Neuronal stem cell (in vitro differentiated cells): ENCODE results near the gene C13orf46.
A peak's percentile ranks its signal among the peaks of the same experiment; 100 is the strongest.

Experiments
- DNase-seq: peaks from one replicate; pipeline ENCODE4 v3.0.0-alpha.2; 2013; ENCODE audit warnings: low spot score
- H2AFZ ChIP-seq: one replicate; pipeline ENCODE4 v1.6.1; 2013; ENCODE audit warnings: mild to moderate bottlenecking, low read length, inconsistent platforms
- H2AK5ac ChIP-seq: 2 replicates; pipeline ENCODE4 v1.6.1; 2013; ENCODE audit warnings: low read depth, mild to moderate bottlenecking, inconsistent platforms, low read length, moderate library complexity, mixed read lengths
- H2BK120ac ChIP-seq: 2 replicates; pipeline ENCODE4 v1.6.1; 2013; ENCODE audit warnings: low read depth, mild to moderate bottlenecking, inconsistent platforms, low read length, moderate library complexity, mixed read lengths
- H2BK12ac ChIP-seq: one replicate; pipeline ENCODE4 v1.6.1; 2013; ENCODE audit warnings: low read length, inconsistent platforms
- H2BK15ac ChIP-seq: 2 replicates; pipeline ENCODE4 v1.6.1; 2013; ENCODE audit warnings: mild to moderate bottlenecking, low read length, inconsistent platforms, mixed read lengths
- H2BK5ac ChIP-seq: one replicate; pipeline ENCODE4 v1.6.1; 2013; ENCODE audit warnings: inconsistent platforms, mild to moderate bottlenecking, low read length, moderate library complexity
- H3K14ac ChIP-seq: one replicate; pipeline ENCODE4 v1.6.1; 2013; ENCODE audit warnings: low read length, inconsistent platforms
- H3K18ac ChIP-seq: 2 replicates; pipeline ENCODE4 v1.6.1; 2013; ENCODE audit warnings: low read length, inconsistent platforms
- H3K23ac ChIP-seq: 2 replicates; pipeline ENCODE4 v1.6.1; 2013; ENCODE audit warnings: low read depth, mild to moderate bottlenecking, mixed read lengths, low read length, inconsistent platforms; ENCODE audit not compliant: poor library complexity
- H3K27ac ChIP-seq: replicated peaks from 3 replicates; pipeline ENCODE4 v1.5.1; 2013; ENCODE audit warnings: low read length, inconsistent platforms
- H3K27me3 ChIP-seq, 3 experiments: 2 replicates each; pipeline ENCODE4 v1.6.1; 2013; ENCODE audit warnings: low read length in 3 of 3, mild to moderate bottlenecking in 2 of 3, inconsistent platforms in 1 of 3, low read depth in 1 of 3, mixed read lengths in 1 of 3, moderate library complexity in 1 of 3; ENCODE audit not compliant: control insufficient read depth in 3 of 3, insufficient read depth in 3 of 3
- H3K36me3 ChIP-seq, 2 donors: replicated peaks in 1 of 2; 2 replicates each; pipeline ENCODE4 v1.6.1; 2013; ENCODE audit warnings: low read length in 2 of 2; ENCODE audit not compliant: control insufficient read depth in 2 of 2, insufficient read depth in 2 of 2
- H3K4ac ChIP-seq: 2 replicates; pipeline ENCODE4 v1.6.1; 2013; ENCODE audit warnings: inconsistent platforms, mild to moderate bottlenecking, low read length, moderate library complexity
- H3K4me1 ChIP-seq, 2 donors: 1 replicate in 1 of 2; 2 replicates in 1 of 2; pipeline ENCODE4 v1.6.1; 2013; ENCODE audit warnings: low read length in 2 of 2, low read depth in 1 of 2; ENCODE audit not compliant: control insufficient read depth in 2 of 2, insufficient read depth in 1 of 2
- H3K4me2 ChIP-seq: one replicate; pipeline ENCODE4 v1.6.1; 2013; ENCODE audit warnings: mild to moderate bottlenecking, low read length, inconsistent platforms; ENCODE audit not compliant: insufficient read depth, poor library complexity, severe bottlenecking
- H3K4me3 ChIP-seq, 2 donors: 2 replicates each; pipeline ENCODE4 v1.5.1; 2013; ENCODE audit warnings: low read length in 2 of 2, mild to moderate bottlenecking in 2 of 2, inconsistent platforms in 1 of 2, moderate library complexity in 1 of 2
- H3K79me1 ChIP-seq: one replicate; pipeline ENCODE4 v1.6.1; 2013; ENCODE audit warnings: low read depth, mild to moderate bottlenecking, inconsistent platforms, low read length, moderate library complexity
- H3K9ac ChIP-seq: one replicate; pipeline ENCODE4 v1.6.1; 2013; ENCODE audit warnings: mild to moderate bottlenecking, low read depth, low read length, inconsistent platforms; ENCODE audit not compliant: poor library complexity
- H3K9me3 ChIP-seq, 2 donors: replicated peaks in 1 of 2; 2 replicates each; pipeline versions ENCODE3 to v1.6.1; 2013; ENCODE audit warnings: low read length in 2 of 2, mild to moderate bottlenecking in 2 of 2, inconsistent platforms in 1 of 2, low read depth in 1 of 2, mixed read lengths in 1 of 2, moderate library complexity in 1 of 2; ENCODE audit not compliant: control insufficient read depth in 2 of 2, insufficient read depth in 1 of 2
- H4K8ac ChIP-seq: one replicate; pipeline ENCODE4 v1.6.1; 2013; ENCODE audit warnings: low read depth, mild to moderate bottlenecking, inconsistent platforms, low read length, moderate library complexity
- H4K91ac ChIP-seq: one replicate; pipeline ENCODE4 v1.6.1; 2013; ENCODE audit warnings: low read length, low read depth, mild to moderate bottlenecking, inconsistent platforms; ENCODE audit not compliant: poor library complexity
- WGBS, 2 donors: extraction: QIAGEN DNeasy Blood & Tissue Kit; methylation state at CpG; one replicate each; pipeline ENCODE4 v1.1.7; 2013; ENCODE audit warnings: missing lambda C conversion rate in 2 of 2, mixed read lengths in 1 of 2; ENCODE audit not compliant: insufficient read length in 2 of 2, insufficient replicate concordance in 1 of 2; ENCODE audit errors: extremely low coverage in 2 of 2; 5-methylcytosine and 5-hydroxymethylcytosine counted together

C13orf46 gene

GRCh38 chr13:114000151-114001040 is 26.5 kb upstream of the C13orf46 start:
- Histone ChIP-seq H4K91ac (no peak overlapping the region), H3K23ac (peak overlapping the region; percentile 65), H2BK120ac (no peak overlapping the region), H3K4me1 (peaks cover 0 to 2% of the 10 kb centered on the region in 2 donors), H3K79me1 (peaks cover 1% of the 10 kb centered on the region), H2AFZ (no peak overlapping the region), H3K4me3 (no peak overlapping the region), H3K9ac (peak overlapping the region; percentile 44), H3K36me3 (peaks cover 6 to 52% of the 10 kb centered on the region in 2 donors), H3K18ac (no peak overlapping the region), H3K4ac (no peak overlapping the region), H3K9me3 (no peaks in the 10 kb centered on the region), H3K27me3 (no peaks in the 10 kb centered on the region), H3K14ac (peak overlapping the region; percentile 82), H2BK12ac (no peak overlapping the region), H3K27ac (no peak overlapping the region), H2AK5ac (peak overlapping the region; percentile 70), H4K8ac (no peak overlapping the region), H2BK15ac (no peak overlapping the region), H3K4me2 (no peak overlapping the region), H2BK5ac (peak overlapping the region; percentile 39)
- no CpG with 5 or more reads among the region's 26 CpGs for WGBS, 2 donors
- no peak for DNase-seq

GRCh38 chr13:113999618-113999910 is 25.7 kb upstream of the C13orf46 start:
- Histone ChIP-seq H2BK5ac (no peak overlapping the region), H2AK5ac (no peak overlapping the region), H3K9ac (no peak overlapping the region), H3K23ac (no peak overlapping the region), H3K4me1 (peaks cover 0 to 2% of the 10 kb centered on the region in 2 donors), H2BK12ac (no peak overlapping the region), H3K14ac (no peak overlapping the region), H2AFZ (no peak overlapping the region), H3K27ac (no peak overlapping the region), H3K36me3 (peaks cover 6 to 59% of the 10 kb centered on the region in 2 donors), H3K4ac (no peak overlapping the region), H3K27me3 (no peaks in the 10 kb centered on the region), H3K79me1 (peaks cover 1% of the 10 kb centered on the region), H2BK120ac (no peak overlapping the region), H2BK15ac (no peak overlapping the region), H3K9me3 (no peaks in the 10 kb centered on the region), H4K91ac (no peak overlapping the region), H4K8ac (no peak overlapping the region), H3K4me2 (no peak overlapping the region), H3K18ac (no peak overlapping the region), H3K4me3 (no peak overlapping the region)
- no CpG with 5 or more reads among the region's 10 CpGs for WGBS, 2 donors
- DNase-seq, result no peak

- no peak overlapping the region for H3K4ac ChIP-seq
- H3K27ac ChIP-seq, result no peak overlapping the region
- H3K4me2 ChIP-seq, result no peak overlapping the region
- H2BK12ac ChIP-seq, result no peak overlapping the region
- no peak overlapping the region for H3K4me3 ChIP-seq
- no peaks in the 10 kb centered on the region for H3K9me3 ChIP-seq
- H2BK15ac ChIP-seq, result no peak overlapping the region
- no peak overlapping the region for H4K8ac ChIP-seq
- no peaks in the 10 kb centered on the region for H3K27me3 ChIP-seq
- WGBS, 2 donors, result no CpG with 5 or more reads among the region's 42 CpGs
- H2BK5ac ChIP-seq, result no peak overlapping the region
- no peak overlapping the region for H3K23ac ChIP-seq
- H3K14ac ChIP-seq, result no peak overlapping the region
- DNase-seq, result no peak
- peaks cover 1% of the 10 kb centered on the region for H3K79me1 ChIP-seq
- H2AFZ ChIP-seq, result no peak overlapping the region
- H3K4me1 ChIP-seq, result peaks cover 0 to 2% of the 10 kb centered on the region in 2 donors
- no peak overlapping the region for H3K9ac ChIP-seq
- peaks cover 6 to 63% of the 10 kb centered on the region in 2 donors for H3K36me3 ChIP-seq
- no peak overlapping the region for H2AK5ac ChIP-seq
- H3K18ac ChIP-seq, result no peak overlapping the region
- H2BK120ac ChIP-seq, result no peak overlapping the region
- no peak overlapping the region for H4K91ac ChIP-seq
These were observed 25.1 kb upstream of the C13orf46 start for GRCh38 chr13:113998781-113999617.
